ENCODE measurements around the gene RP2.

GRCh38 chrX:46910415-46910814 lies 73.6 kb downstream of the RP2 start:
- no peak for TF ChIP-seq CTCF (IDR thresholded peaks at IDR 0.05)
- no peak for TF ChIP-seq POLR2A (IDR thresholded peaks at IDR 0.05)
